SK-N-SH (cell line): Measurements from ENCODE around the gene REG1A. TPM values are rescaled to one million over a fixed set of nuclear protein-coding genes. Genes with fewer than 3 reads are reported as not detected.

Experiments
- CTCF ChIA-PET: fragments of 300-600, 350-600 bp; formaldehyde crosslinking; extraction: SDS; loops from one replicate; lab custom pipeline; 2021; lab: Yijun Ruan, JAX
- POLR2A ChIA-PET: fragments of 350-600 bp; sonication (Branson Sonifier 250); formaldehyde crosslinking; extraction: SDS; loops from one replicate; lab custom pipeline; 2020; ENCODE audit warnings: antibody characterized with exemption, inconsistent platforms; lab: Yijun Ruan, JAX
- DNase-seq: peaks from one replicate; pipeline ENCODE4 v3.0.0; 2012
- H2AFZ ChIP-seq: fragments of 200-600 bp; sonication (generic); 2 replicates; pipeline ENCODE4 v1.8.1; 2016; ENCODE audit warnings: antibody characterized with exemption, mild to moderate bottlenecking, low read depth
- H3F3A ChIP-seq: fragments of 200-600 bp; sonication (generic); replicated peaks from 2 replicates; pipeline ENCODE3; 2016; ENCODE audit warnings: antibody characterized with exemption, mild to moderate bottlenecking; ENCODE audit not compliant: insufficient read depth
- H3K27ac ChIP-seq, 2 experiments: fragments of 200-500 bp in 1 of 2; fragments of 200-600 bp in 1 of 2; sonication (Bioruptor generic) in 1 of 2; sonication (generic), shearing (Covaris generic) in 1 of 2; 2 replicates each; pipeline versions ENCODE4 v1.5.1 to v1.6.1; 2014 to 2016; ENCODE audit warnings: low read depth in 2 of 2, inconsistent platforms in 1 of 2, low read length in 1 of 2, mild to moderate bottlenecking in 1 of 2, mixed read lengths in 1 of 2
- H3K27me3 ChIP-seq: fragments of 200-600 bp; sonication (generic), shearing (Covaris generic); 2 replicates; pipeline ENCODE4 v1.6.1; 2016; ENCODE audit warnings: mixed run types; ENCODE audit not compliant: insufficient read depth
- H3K36me3 ChIP-seq, 2 experiments: fragments of 200-500 bp in 1 of 2; fragments of 200-600 bp in 1 of 2; sonication (Bioruptor generic) in 1 of 2; sonication (generic) in 1 of 2; replicated peaks in 1 of 2; 2 replicates each; pipeline versions ENCODE3 to v1.5.1; 2014 to 2016; ENCODE audit warnings: low read length in 1 of 2, mild to moderate bottlenecking in 1 of 2; ENCODE audit not compliant: insufficient read depth in 2 of 2, control insufficient read depth in 1 of 2
- H3K4me1 ChIP-seq, 2 experiments: fragments of 200-500 bp in 1 of 2; fragments of 200-600 bp in 1 of 2; sonication (Bioruptor generic) in 1 of 2; sonication (generic), shearing (Covaris generic) in 1 of 2; 2 replicates each; pipeline versions ENCODE4 v1.5.1 to v1.6.1; 2014 to 2016; ENCODE audit warnings: low read depth in 1 of 2, low read length in 1 of 2, mixed run types in 1 of 2; ENCODE audit not compliant: insufficient read depth in 2 of 2, control insufficient read depth in 1 of 2
- H3K4me2 ChIP-seq: fragments of 200-600 bp; sonication (generic), shearing (Covaris generic); 2 replicates; pipeline ENCODE4 v1.6.1; 2017; ENCODE audit warnings: mixed run types
- H3K4me3 ChIP-seq, 2 experiments: fragments of 200-500 bp in 1 of 2; fragments of 200-600 bp in 1 of 2; sonication (Bioruptor generic) in 1 of 2; sonication (generic), shearing (Covaris generic) in 1 of 2; 2 replicates each; pipeline versions ENCODE4 v1.5.1 to v1.8.1; 2014 to 2016; ENCODE audit warnings: low read depth in 2 of 2, inconsistent platforms in 1 of 2, low read length in 1 of 2, mild to moderate bottlenecking in 1 of 2, mixed read lengths in 1 of 2, moderate library complexity in 1 of 2
- H3K79me2 ChIP-seq: fragments of 200-600 bp; sonication (generic); 2 replicates; pipeline ENCODE4 v1.8.1; 2017; ENCODE audit warnings: mild to moderate bottlenecking; ENCODE audit not compliant: insufficient read depth
- H3K9ac ChIP-seq: fragments of 200-600 bp; sonication (generic); 2 replicates; pipeline ENCODE4 v1.6.1; 2017; ENCODE audit warnings: mixed run types
- H3K9me2 ChIP-seq: fragments of 200-600 bp; sonication (generic); 2 replicates; pipeline ENCODE4 v1.6.1; 2017; ENCODE audit warnings: mixed run types
- H3K9me3 ChIP-seq: fragments of 200-600 bp; sonication (generic); 2 replicates; pipeline ENCODE4 v1.6.1; 2017; ENCODE audit warnings: mixed run types, mild to moderate bottlenecking, moderate library complexity
- H4K20me1 ChIP-seq: fragments of 200-600 bp; sonication (generic); 2 replicates; pipeline ENCODE4 v1.6.1; 2017; ENCODE audit warnings: mild to moderate bottlenecking, mixed run types; ENCODE audit not compliant: insufficient read depth
- EP300 ChIP-seq, 2 experiments: IDR thresholded peaks; 2 replicates each; pipeline versions ENCODE4 v1.4.0 to v1.6.1; 2012; ENCODE audit warnings: borderline replicate concordance in 1 of 2, low read depth in 1 of 2, low read length in 1 of 2
- EZH2phosphoT487 ChIP-seq: fragments of 200-600 bp; sonication (generic); IDR thresholded peaks from 2 replicates; pipeline ENCODE4 v1.6.1; 2017; ENCODE audit warnings: low read depth, mixed run types, mild to moderate bottlenecking, antibody characterized with exemption, moderate library complexity, borderline replicate concordance
- FOXJ3 ChIP-seq: sonication (generic); formaldehyde crosslinking; IDR thresholded peaks from 2 replicates; pipeline ENCODE4 v1.5.1; 2020; ENCODE audit warnings: mild to moderate bottlenecking, missing genetic modification reagents
- FOXM1 ChIP-seq: IDR thresholded peaks from 2 replicates; pipeline ENCODE4 v1.4.0; 2012; ENCODE audit warnings: low read depth, mild to moderate bottlenecking
- MEF2A ChIP-seq: IDR thresholded peaks from 2 replicates; pipeline ENCODE4 v1.4.0; 2012; ENCODE audit warnings: low read depth, borderline replicate concordance
- MXI1 ChIP-seq: IDR thresholded peaks from 2 replicates; pipeline ENCODE4 v1.6.1; 2012; ENCODE audit warnings: mild to moderate bottlenecking, low read depth, low read length, improper control_type of control experiment
- NRF1 ChIP-seq: IDR thresholded peaks from 2 replicates; pipeline ENCODE4 v1.6.1; 2012; ENCODE audit warnings: low read depth, mild to moderate bottlenecking, low read length
- POLR2AphosphoS5 ChIP-seq: IDR thresholded peaks from 2 replicates; pipeline ENCODE4 v1.6.1; 2012; ENCODE audit warnings: low read depth, low read length
- RCOR1 ChIP-seq: fragments of 150-350 bp; IDR thresholded peaks from 2 replicates; pipeline ENCODE4 v1.6.1; 2017; ENCODE audit warnings: antibody characterized with exemption, low read length
- RFX5 ChIP-seq: IDR thresholded peaks from 2 replicates; pipeline ENCODE4 v1.6.1; 2012; ENCODE audit warnings: mild to moderate bottlenecking, improper control_type of control experiment, low read length
- SIN3A ChIP-seq: IDR thresholded peaks from 2 replicates; pipeline ENCODE4 v1.6.1; 2012; ENCODE audit warnings: low read depth, mild to moderate bottlenecking, low read length, moderate library complexity, borderline replicate concordance
- SMC3 ChIP-seq: IDR thresholded peaks from 2 replicates; pipeline ENCODE4 v1.6.1; 2012; ENCODE audit warnings: low read depth, low read length, improper control_type of control experiment
- TAF1 ChIP-seq: IDR thresholded peaks from 2 replicates; pipeline ENCODE4 v1.6.1; 2012; ENCODE audit warnings: low read depth, mild to moderate bottlenecking, low read length, moderate library complexity, borderline replicate concordance
- TEAD4 ChIP-seq: IDR thresholded peaks from 2 replicates; pipeline ENCODE4 v1.4.0; 2012; ENCODE audit warnings: mild to moderate bottlenecking, borderline replicate concordance; ENCODE audit not compliant: insufficient read depth
- YY1 ChIP-seq: IDR thresholded peaks from 2 replicates; pipeline ENCODE4 v1.4.0; 2012; ENCODE audit warnings: low read depth, mild to moderate bottlenecking
- WGBS: methylation state at CpG from one replicate; pipeline ENCODE4 v1.1.6; 2017; ENCODE audit warnings: low lambda C conversion rate; 5-methylcytosine and 5-hydroxymethylcytosine counted together
- polyA plus RNA-seq, 3 experiments: library from polyadenylated mRNA; depleted of rRNA; stranded (reverse); fragments of >200 nt; gene quantifications; 2 replicates each; pipeline ENCODE4 v1.2.3, GENCODE V29; 2012
- TF ChIP-seq, protein P1 (sequence below): IDR thresholded peaks from 2 replicates; pipeline ENCODE4 v1.4.0; 2012; ENCODE audit warnings: low read depth
- TF ChIP-seq, protein P2 (sequence below): IDR thresholded peaks from 2 replicates; pipeline ENCODE4 v1.4.0; 2012; ENCODE audit warnings: low read depth, borderline replicate concordance
- TF ChIP-seq, protein P3 (sequence below): IDR thresholded peaks from 2 replicates; pipeline ENCODE4 v1.4.0; 2012; ENCODE audit warnings: low read depth, borderline replicate concordance
- TF ChIP-seq, protein P4 (sequence below): fragments of 200-600 bp; sonication (generic); IDR thresholded peaks from 2 replicates; pipeline ENCODE4 v1.6.1; 2017; ENCODE audit warnings: antibody characterized with exemption, mild to moderate bottlenecking, moderate library complexity
- TF ChIP-seq, protein P5 (sequence below): fragments of 150-350 bp; IDR thresholded peaks from 2 replicates; pipeline ENCODE4 v1.6.1; 2016; ENCODE audit warnings: mild to moderate bottlenecking, low read depth, low read length

Gene REG1A
- polyA plus RNA-seq, 1 of the 3 experiments (the other 2 are of a cell fraction) = not detected

DNA sequence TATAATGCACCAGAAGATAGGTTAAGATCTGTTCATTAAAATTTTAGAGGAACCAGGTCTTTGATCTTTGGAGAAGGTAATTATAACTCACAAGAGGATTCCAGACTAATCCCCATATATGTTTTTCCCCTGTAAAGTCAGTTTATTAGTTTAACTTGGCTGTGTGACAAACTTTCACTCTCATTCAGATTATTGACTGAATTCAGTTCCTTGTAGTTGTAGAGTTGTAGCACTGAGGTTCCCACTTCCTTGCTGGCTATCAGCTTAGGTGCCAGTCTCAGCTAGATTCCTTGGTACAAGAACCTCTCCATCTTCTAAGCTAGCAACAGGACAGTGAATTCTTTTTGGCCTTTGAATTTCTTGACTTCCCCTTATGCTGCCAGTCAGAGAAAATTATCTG lies 19.1 kb downstream of the REG1A start:
- ChIA-PET CTCF (no interaction called here), POLR2A (no interaction called here)
- H3F3A ChIP-seq = no peaks in the 10 kb centered on the region
- no peaks in the 10 kb centered on the region for H3K36me3 ChIP-seq
- no peak overlapping the region for H3K27ac ChIP-seq
- H3K9me2 ChIP-seq = no peaks in the 10 kb centered on the region
- H3K9ac ChIP-seq = no peak overlapping the region
- DNase-seq = no peak
- no peak overlapping the region for H3K4me3 ChIP-seq
- no peaks in the 10 kb centered on the region for H3K9me3 ChIP-seq
- no peak overlapping the region for H3K4me2 ChIP-seq
- no peaks in the 10 kb centered on the region for H4K20me1 ChIP-seq
- no peak for TF ChIP-seq MEF2A
- TF ChIP-seq TAF1 = no peak
- no peak for TF ChIP-seq EP300 (IDR thresholded peaks at IDR 0.05; ENCODE audit: borderline replicate concordance in 1 of 2, low read depth in 1 of 2, low read length in 1 of 2)
- TF ChIP-seq EZH2phosphoT487 = no peak
- TF ChIP-seq POLR2AphosphoS5 = no peak
- TF ChIP-seq, protein P1, sequence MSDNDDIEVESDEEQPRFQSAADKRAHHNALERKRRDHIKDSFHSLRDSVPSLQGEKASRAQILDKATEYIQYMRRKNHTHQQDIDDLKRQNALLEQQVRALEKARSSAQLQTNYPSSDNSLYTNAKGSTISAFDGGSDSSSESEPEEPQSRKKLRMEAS = no peak
- no peak for TF ChIP-seq FOXJ3 (CRISPR knock-in tag)
- TF ChIP-seq SIN3A = no peak
- TF ChIP-seq, protein P2, sequence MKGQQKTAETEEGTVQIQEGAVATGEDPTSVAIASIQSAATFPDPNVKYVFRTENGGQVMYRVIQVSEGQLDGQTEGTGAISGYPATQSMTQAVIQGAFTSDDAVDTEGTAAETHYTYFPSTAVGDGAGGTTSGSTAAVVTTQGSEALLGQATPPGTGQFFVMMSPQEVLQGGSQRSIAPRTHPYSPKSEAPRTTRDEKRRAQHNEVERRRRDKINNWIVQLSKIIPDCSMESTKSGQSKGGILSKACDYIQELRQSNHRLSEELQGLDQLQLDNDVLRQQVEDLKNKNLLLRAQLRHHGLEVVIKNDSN = no peak
- no peak for TF ChIP-seq YY1
- no peak for TF ChIP-seq TEAD4
- H2AFZ ChIP-seq = no peak overlapping the region
- no peaks in the 10 kb centered on the region for H3K79me2 ChIP-seq
- no peaks in the 10 kb centered on the region for H3K27me3 ChIP-seq
- no peaks in the 10 kb centered on the region for H3K4me1 ChIP-seq

DNA sequence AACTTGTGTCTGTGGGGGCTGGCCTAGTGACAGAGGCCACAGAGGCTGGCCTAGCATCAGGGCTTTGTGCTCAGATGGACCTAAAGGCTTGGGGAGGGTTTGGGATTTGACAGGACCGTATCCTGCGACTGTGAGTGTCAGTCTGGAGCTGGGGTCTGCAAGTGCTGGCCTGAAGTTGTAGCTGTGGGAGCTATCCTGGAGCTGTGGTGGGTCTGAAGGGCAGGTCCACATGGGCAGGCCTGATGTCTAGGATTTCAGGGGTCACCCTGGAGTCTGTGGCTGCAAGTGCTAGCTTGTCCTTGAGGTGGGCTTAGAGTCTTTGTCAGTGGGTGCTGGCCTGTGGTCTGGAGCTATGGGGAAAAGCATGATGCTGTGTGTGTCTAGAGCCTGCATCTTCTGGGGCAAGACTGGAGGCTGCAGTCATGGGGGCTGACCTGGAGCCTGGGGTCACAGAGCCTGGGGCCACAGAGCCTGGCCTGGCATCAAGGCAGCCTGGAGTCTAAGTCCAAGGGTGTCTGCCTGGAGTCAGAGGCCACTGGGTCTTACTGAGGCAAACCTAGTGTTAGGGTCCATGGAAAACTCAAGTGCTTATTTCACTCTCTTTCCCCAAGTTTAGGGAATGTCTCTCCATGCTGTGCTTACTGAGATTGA lies 35.7 kb downstream of the REG1A start:
- DNase-seq = no peak
- Histone ChIP-seq H3K4me2 (no peak overlapping the region), H2AFZ (no peak overlapping the region), H3K27ac (no peak overlapping the region), H3K27me3 (no peaks in the 10 kb centered on the region), H3K79me2 (no peaks in the 10 kb centered on the region), H3K4me3 (no peak overlapping the region), H4K20me1 (no peaks in the 10 kb centered on the region), H3F3A (no peaks in the 10 kb centered on the region), H3K9me3 (peaks cover 3% of the 10 kb centered on the region; the same call in 1 of the 2 replicates), H3K9ac (no peak overlapping the region), H3K9me2 (no peaks in the 10 kb centered on the region), H3K4me1 (no peaks in the 10 kb centered on the region), H3K36me3 (no peaks in the 10 kb centered on the region)
- 22% methylated on average over 2 of the region's 2 CpGs for WGBS
- ChIA-PET CTCF (no interaction called here), POLR2A (no interaction called here)
- TF ChIP-seq FOXM1 (no peak), RCOR1 (no peak), NRF1 (no peak), TAF1 (no peak), FOXJ3 (CRISPR knock-in tag) (no peak), SIN3A (no peak), MXI1 (no peak), RFX5 (no peak), EP300 (IDR thresholded peaks at IDR 0.05; ENCODE audit: borderline replicate concordance in 1 of 2, low read depth in 1 of 2, low read length in 1 of 2) (no peak), TEAD4 (no peak), MEF2A (no peak), POLR2AphosphoS5 (no peak), SMC3 (no peak)
- TF ChIP-seq, protein P3, sequence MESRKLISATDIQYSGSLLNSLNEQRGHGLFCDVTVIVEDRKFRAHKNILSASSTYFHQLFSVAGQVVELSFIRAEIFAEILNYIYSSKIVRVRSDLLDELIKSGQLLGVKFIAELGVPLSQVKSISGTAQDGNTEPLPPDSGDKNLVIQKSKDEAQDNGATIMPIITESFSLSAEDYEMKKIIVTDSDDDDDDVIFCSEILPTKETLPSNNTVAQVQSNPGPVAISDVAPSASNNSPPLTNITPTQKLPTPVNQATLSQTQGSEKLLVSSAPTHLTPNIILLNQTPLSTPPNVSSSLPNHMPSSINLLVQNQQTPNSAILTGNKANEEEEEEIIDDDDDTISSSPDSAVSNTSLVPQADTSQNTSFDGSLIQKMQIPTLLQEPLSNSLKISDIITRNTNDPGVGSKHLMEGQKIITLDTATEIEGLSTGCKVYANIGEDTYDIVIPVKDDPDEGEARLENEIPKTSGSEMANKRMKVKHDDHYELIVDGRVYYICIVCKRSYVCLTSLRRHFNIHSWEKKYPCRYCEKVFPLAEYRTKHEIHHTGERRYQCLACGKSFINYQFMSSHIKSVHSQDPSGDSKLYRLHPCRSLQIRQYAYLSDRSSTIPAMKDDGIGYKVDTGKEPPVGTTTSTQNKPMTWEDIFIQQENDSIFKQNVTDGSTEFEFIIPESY = no peak
- TF ChIP-seq, protein P4, sequence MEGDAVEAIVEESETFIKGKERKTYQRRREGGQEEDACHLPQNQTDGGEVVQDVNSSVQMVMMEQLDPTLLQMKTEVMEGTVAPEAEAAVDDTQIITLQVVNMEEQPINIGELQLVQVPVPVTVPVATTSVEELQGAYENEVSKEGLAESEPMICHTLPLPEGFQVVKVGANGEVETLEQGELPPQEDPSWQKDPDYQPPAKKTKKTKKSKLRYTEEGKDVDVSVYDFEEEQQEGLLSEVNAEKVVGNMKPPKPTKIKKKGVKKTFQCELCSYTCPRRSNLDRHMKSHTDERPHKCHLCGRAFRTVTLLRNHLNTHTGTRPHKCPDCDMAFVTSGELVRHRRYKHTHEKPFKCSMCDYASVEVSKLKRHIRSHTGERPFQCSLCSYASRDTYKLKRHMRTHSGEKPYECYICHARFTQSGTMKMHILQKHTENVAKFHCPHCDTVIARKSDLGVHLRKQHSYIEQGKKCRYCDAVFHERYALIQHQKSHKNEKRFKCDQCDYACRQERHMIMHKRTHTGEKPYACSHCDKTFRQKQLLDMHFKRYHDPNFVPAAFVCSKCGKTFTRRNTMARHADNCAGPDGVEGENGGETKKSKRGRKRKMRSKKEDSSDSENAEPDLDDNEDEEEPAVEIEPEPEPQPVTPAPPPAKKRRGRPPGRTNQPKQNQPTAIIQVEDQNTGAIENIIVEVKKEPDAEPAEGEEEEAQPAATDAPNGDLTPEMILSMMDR = no peak
- TF ChIP-seq, protein P5, sequence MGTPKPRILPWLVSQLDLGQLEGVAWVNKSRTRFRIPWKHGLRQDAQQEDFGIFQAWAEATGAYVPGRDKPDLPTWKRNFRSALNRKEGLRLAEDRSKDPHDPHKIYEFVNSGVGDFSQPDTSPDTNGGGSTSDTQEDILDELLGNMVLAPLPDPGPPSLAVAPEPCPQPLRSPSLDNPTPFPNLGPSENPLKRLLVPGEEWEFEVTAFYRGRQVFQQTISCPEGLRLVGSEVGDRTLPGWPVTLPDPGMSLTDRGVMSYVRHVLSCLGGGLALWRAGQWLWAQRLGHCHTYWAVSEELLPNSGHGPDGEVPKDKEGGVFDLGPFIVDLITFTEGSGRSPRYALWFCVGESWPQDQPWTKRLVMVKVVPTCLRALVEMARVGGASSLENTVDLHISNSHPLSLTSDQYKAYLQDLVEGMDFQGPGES = no peak
- TF ChIP-seq, protein P1 = no peak
